HG03139 (cell line): Measurements from ENCODE around the gene DAB2IP.
"Not testable (repeated sequence)": the region's sequence is repeated elsewhere in the genome, so short reads cannot be mapped to it uniquely, and the experiment has no call there.

Experiments used
- ATAC-seq: cut with Tn5 transposase; IDR thresholded peaks from one replicate; pipeline ENCODE4 v1.9.1; 2021; ENCODE audit not compliant: unreplicated experiment

Gene DAB2IP

GRCh38 chr9:121651295-121652020, at the start of gene DAB2IP:
TSS of gene DAB2IP (plus strand) at chr9:121651634. CDS start at chr9:121651776, 142 bp downstream.
- ATAC-seq: no peak

GRCh38 chr9:121603028-121603427, 48.4 kb upstream of the DAB2IP start:
- no peak for ATAC-seq

- ATAC-seq: no peak
Measured at GRCh38 chr9:121604242-121604641, 47.2 kb upstream of the DAB2IP start.

GRCh38 chr9:121604654-121605053, 46.8 kb upstream of the DAB2IP start:
- ATAC-seq: no peak

GRCh38 chr9:121607434-121608167, 43.8 kb upstream of the DAB2IP start:
- no peak for ATAC-seq

GRCh38 chr9:121608168-121608853, 43.1 kb upstream of the DAB2IP start:
- ATAC-seq: no peak

GRCh38 chr9:121609822-121610637, 41.4 kb upstream of the DAB2IP start:
- no peak for ATAC-seq

- ATAC-seq: no peak
Measured at GRCh38 chr9:121610638-121610953, 40.8 kb upstream of the DAB2IP start.

- no peak for ATAC-seq
Measured at GRCh38 chr9:121612511-121612998, 38.9 kb upstream of the DAB2IP start.

- ATAC-seq: no peak
Measured at GRCh38 chr9:121613009-121613752, 38.3 kb upstream of the DAB2IP start.

- no peak for ATAC-seq
Measured at GRCh38 chr9:121616123-121616755, 35.2 kb upstream of the DAB2IP start.

- no peak for ATAC-seq
Measured at GRCh38 chr9:121618504-121618903, 32.9 kb upstream of the DAB2IP start.

- not testable (repeated sequence) for ATAC-seq
Measured at GRCh38 chr9:121618910-121619309, 32.5 kb upstream of the DAB2IP start.

- ATAC-seq: no peak
Measured at GRCh38 chr9:121619545-121620324, 31.7 kb upstream of the DAB2IP start.

- no peak for ATAC-seq
Measured at GRCh38 chr9:121620325-121620673, 31.1 kb upstream of the DAB2IP start.

GRCh38 chr9:121620777-121621449, 30.5 kb upstream of the DAB2IP start:
- no peak for ATAC-seq

- no peak for ATAC-seq
Measured at GRCh38 chr9:121622387-121623203, 28.8 kb upstream of the DAB2IP start.

GRCh38 chr9:121623430-121623829, 28.0 kb upstream of the DAB2IP start:
- ATAC-seq: not testable (repeated sequence)
